ENCODE measurements around the gene PAX7.

Gene PAX7

GRCh38 chr1:18795002-18795689, 164.5 kb downstream of the PAX7 start:
- TF ChIP-seq CTCF (IDR thresholded peaks at IDR 0.05; ENCODE audit: low read depth, low read length) = no peak
- no peak for DNase-seq (ENCODE audit: low read depth in 2 of 2)
- H3K4me3 ChIP-seq (replicated peaks in 1 of 2; ENCODE audit: low read depth in 2 of 2, low read length in 2 of 2) = no peak overlapping the region

- H3K4me3 ChIP-seq (replicated peaks in 1 of 2; ENCODE audit: low read depth in 2 of 2, low read length in 2 of 2) = no peak overlapping the region
- DNase-seq (ENCODE audit: low read depth in 2 of 2) = no peak
- no peak for TF ChIP-seq CTCF (IDR thresholded peaks at IDR 0.05; ENCODE audit: low read depth, low read length)
Observed at GRCh38 chr1:18796950-18797349, 166.3 kb downstream of the PAX7 start.

Measured in cardiac fibroblast (primary cell).